A673 (cell line): ENCODE results near the gene DNLZ.

Experiments
- CTCF ChIP-seq: fragments of 300-800, 200-600 bp; sonication (generic); conservative IDR thresholded peaks from 2 replicates; pipeline ENCODE4 v1.5.1; 2017; ENCODE audit warnings: low read depth, mild to moderate bottlenecking, antibody characterized with exemption, low read length, moderate library complexity, mixed read lengths
- EZH2 ChIP-seq: fragments of 200-600 bp; sonication (generic); IDR thresholded peaks from 2 replicates; pipeline ENCODE4 v1.6.1; 2017; ENCODE audit warnings: borderline replicate concordance, low read depth, mild to moderate bottlenecking, mixed read lengths, antibody characterized with exemption, low read length; ENCODE audit not compliant: poor library complexity, severe bottlenecking

GRCh38 chr9:136331556-136332481, 31.7 kb downstream of the DNLZ start:
- TF ChIP-seq CTCF (no peak), EZH2 (no peak)
